Vagina (tissue), 2 donors: ENCODE data around the gene RCAN3.
"Not testable (repeated sequence)": the region's sequence is repeated elsewhere in the genome, so short reads cannot be mapped to it uniquely, and the experiment has no call there.

Experiments used
- POLR2A ChIP-seq, 2 donors: fragments of 450-650 bp; IDR thresholded peaks; one replicate each; pipeline ENCODE4 v1.6.1; 2017; ENCODE audit warnings: antibody characterized with exemption in 2 of 2, mild to moderate bottlenecking in 2 of 2, moderate library complexity in 2 of 2
- POLR2AphosphoS5 ChIP-seq, 2 donors: sonication (generic); formaldehyde crosslinking; IDR thresholded peaks; one replicate each; pipeline ENCODE4 v1.9.0; 2017; ENCODE audit warnings: antibody characterized with exemption in 2 of 2, mild to moderate bottlenecking in 2 of 2, low read depth in 1 of 2; ENCODE audit not compliant: insufficient read depth in 1 of 2

DNA sequence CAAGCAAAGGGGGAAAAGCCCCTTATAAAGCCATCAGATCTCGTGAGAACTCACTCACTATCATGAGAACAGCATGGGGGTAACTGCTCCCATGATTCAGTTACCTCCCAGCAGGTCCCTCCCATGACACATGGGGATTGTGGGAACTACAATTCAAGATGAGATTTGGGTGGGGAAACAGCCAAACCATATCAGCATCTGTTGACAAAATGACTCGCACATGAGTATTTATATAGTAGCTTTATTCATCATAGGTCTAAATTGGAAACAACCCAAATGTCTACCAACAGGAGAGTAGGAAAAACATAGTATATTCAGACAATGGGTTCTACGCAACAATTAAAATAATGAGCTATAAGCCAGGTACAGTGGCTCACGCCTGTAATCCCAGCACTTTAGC, 40.5 kb upstream of the RCAN3 start:
- TF ChIP-seq POLR2AphosphoS5 (IDR thresholded peaks at IDR 0.05; ENCODE audit: insufficient read depth in 1 of 2, low read depth in 1 of 2); POLR2A (IDR thresholded peaks at IDR 0.05): not testable (repeated sequence)
